ENCODE data around the gene RASSF6.

DNA sequence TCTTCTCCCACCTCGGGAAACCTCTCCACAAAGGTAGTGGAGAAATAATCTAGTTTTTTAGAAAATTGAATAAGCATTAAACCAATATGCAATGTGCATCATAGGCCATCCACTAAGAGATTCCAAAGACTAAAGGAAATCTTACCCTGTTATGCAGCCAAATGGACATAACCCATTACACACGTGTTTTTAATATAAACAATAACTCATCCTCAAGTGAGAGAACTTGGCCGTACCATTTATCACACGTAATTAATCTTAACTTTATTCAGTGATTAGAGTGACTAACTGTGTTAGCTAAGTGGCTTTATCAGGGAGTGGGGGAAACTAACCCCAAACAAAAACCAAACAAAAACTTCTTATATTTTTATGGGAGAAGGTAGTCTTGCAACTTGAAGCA lies 80.8 kb downstream of the RASSF6 start:
- TF ChIP-seq, protein P1, sequence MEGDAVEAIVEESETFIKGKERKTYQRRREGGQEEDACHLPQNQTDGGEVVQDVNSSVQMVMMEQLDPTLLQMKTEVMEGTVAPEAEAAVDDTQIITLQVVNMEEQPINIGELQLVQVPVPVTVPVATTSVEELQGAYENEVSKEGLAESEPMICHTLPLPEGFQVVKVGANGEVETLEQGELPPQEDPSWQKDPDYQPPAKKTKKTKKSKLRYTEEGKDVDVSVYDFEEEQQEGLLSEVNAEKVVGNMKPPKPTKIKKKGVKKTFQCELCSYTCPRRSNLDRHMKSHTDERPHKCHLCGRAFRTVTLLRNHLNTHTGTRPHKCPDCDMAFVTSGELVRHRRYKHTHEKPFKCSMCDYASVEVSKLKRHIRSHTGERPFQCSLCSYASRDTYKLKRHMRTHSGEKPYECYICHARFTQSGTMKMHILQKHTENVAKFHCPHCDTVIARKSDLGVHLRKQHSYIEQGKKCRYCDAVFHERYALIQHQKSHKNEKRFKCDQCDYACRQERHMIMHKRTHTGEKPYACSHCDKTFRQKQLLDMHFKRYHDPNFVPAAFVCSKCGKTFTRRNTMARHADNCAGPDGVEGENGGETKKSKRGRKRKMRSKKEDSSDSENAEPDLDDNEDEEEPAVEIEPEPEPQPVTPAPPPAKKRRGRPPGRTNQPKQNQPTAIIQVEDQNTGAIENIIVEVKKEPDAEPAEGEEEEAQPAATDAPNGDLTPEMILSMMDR (IDR thresholded peaks at IDR 0.05), result no peak
- TF ChIP-seq, protein P2, sequence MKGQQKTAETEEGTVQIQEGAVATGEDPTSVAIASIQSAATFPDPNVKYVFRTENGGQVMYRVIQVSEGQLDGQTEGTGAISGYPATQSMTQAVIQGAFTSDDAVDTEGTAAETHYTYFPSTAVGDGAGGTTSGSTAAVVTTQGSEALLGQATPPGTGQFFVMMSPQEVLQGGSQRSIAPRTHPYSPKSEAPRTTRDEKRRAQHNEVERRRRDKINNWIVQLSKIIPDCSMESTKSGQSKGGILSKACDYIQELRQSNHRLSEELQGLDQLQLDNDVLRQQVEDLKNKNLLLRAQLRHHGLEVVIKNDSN (CRISPR knock-in tag; IDR thresholded peaks at IDR 0.05), result no peak
- TF ChIP-seq ZNF219 (CRISPR knock-in tag; IDR thresholded peaks at IDR 0.05; ENCODE audit: borderline replicate concordance) (no peak), ZBTB21 (CRISPR knock-in tag; IDR thresholded peaks at IDR 0.05; ENCODE audit: borderline replicate concordance) (no peak), ERG (CRISPR knock-in tag; IDR thresholded peaks at IDR 0.05) (no peak), ZNF532 (CRISPR knock-in tag; IDR thresholded peaks at IDR 0.05; ENCODE audit: borderline replicate concordance) (no peak), FOXJ3 (CRISPR knock-in tag; IDR thresholded peaks at IDR 0.05; ENCODE audit: borderline replicate concordance) (no peak), USF2 (CRISPR knock-in tag; IDR thresholded peaks at IDR 0.05) (no peak), TEAD4 (CRISPR knock-in tag; IDR thresholded peaks at IDR 0.05) (no peak)

Measured in WTC11 (cell line).